T47D (cell line): ENCODE results near the gene POLE.
"Not testable (repeated sequence)": the region's sequence is repeated elsewhere in the genome, so short reads cannot be mapped to it uniquely, and the experiment has no call there.

Source experiments
- DNase-seq, 2 experiments: peaks; one replicate each; pipeline versions ENCODE4 v3.0.0 to v3.0.0-alpha.2; 2011 to 2012; ENCODE audit warnings: low read depth in 1 of 2, low spot score in 1 of 2
- JUND ChIP-seq: IDR thresholded peaks from 2 replicates; pipeline ENCODE4 v1.6.1; 2012; ENCODE audit warnings: low read depth
- in situ Hi-C: cut with HindIII; loops from 2 replicates; pipeline ENCODE4 v1.10.0; 2016; ENCODE audit warnings: low sequenced_read_pairs, low pct_unique_long_range_greater_than_20kb

Gene POLE

DNA sequence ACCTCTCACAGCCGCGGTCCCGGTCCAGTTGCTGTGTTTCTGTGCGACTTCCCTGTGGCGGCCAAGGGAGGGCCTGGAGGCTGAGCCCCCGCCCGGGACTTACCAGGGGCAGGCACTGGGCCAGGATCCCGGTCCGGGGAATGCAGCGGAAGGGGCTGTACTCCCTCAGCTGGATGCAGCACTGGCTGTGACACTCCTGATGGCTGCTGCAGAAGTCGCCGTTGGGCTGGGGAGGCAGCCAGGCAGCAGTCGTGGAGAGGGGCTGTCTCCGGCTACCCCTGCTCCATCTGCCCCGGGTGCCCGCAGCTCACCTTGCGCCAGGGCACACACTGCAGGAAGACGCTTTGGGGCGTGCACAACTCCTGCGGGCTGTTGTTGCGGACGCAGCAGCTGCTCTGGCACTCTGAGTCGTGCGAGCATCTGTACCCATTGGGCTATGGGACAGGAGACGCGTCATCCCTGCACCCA lies 83.0 kb downstream of the POLE start:
- no peak for DNase-seq
- no peak for TF ChIP-seq JUND
- in situ Hi-C loops: no loop called here

GRCh38 chr12:132603240-132604150 lies 83.6 kb downstream of the POLE start:
- DNase-seq: no peak
- in situ Hi-C loops: no loop called here
- TF ChIP-seq JUND: no peak

GRCh38 chr12:132602572-132603239 lies 84.4 kb downstream of the POLE start:
- no peak for TF ChIP-seq JUND
- in situ Hi-C loops: no loop called here
- DNase-seq: no peak

DNA sequence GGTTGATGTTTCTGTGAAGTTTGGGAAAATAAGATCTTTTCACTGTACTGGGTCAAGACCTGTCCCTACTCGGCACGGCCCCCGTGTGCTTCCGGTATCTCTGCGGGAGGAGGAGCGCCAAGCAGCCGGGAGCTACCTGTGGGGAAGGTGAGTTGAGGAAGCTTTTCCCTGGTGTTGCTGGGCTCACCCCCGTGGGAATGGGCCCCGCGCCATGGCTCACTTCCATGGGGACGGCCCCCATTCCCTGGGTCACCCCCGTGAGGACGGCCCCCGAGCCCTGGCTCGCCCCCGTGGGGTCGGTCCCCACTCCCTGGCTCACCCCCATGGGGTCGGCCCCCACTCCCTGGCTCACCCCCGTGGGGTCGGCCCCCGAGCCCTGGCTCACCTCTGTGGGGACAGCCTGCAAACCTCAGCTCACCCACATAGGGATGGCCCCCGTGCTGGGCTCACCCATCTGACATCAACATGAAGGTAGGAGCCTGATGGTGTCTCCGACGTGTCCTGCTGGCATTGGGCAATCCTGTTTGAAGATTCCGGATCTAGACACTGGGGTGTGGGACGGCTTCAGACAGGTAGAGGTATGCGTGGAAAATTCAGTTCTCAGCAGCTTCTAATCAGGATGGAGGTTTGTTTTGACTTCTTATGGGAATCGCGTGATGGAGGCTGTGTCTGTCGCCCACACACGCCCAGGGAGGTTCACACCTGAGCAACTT lies 85.8 kb downstream of the POLE start:
- in situ Hi-C loops: no loop called here
- TF ChIP-seq JUND: no peak

GRCh38 chr12:132600048-132601032 lies 86.8 kb downstream of the POLE start:
- no peak for TF ChIP-seq JUND
- in situ Hi-C loops: no loop called here
- peak; percentile 85 to 91 for DNase-seq

More for the DNA sequence above, 85.8 kb downstream of the POLE start:
- DNase-seq: no peak

- DNase-seq, in situ Hi-C loops: not testable (repeated sequence)
Observed at GRCh38 chr12:132599502-132599901, 87.6 kb downstream of the POLE start.

DNA sequence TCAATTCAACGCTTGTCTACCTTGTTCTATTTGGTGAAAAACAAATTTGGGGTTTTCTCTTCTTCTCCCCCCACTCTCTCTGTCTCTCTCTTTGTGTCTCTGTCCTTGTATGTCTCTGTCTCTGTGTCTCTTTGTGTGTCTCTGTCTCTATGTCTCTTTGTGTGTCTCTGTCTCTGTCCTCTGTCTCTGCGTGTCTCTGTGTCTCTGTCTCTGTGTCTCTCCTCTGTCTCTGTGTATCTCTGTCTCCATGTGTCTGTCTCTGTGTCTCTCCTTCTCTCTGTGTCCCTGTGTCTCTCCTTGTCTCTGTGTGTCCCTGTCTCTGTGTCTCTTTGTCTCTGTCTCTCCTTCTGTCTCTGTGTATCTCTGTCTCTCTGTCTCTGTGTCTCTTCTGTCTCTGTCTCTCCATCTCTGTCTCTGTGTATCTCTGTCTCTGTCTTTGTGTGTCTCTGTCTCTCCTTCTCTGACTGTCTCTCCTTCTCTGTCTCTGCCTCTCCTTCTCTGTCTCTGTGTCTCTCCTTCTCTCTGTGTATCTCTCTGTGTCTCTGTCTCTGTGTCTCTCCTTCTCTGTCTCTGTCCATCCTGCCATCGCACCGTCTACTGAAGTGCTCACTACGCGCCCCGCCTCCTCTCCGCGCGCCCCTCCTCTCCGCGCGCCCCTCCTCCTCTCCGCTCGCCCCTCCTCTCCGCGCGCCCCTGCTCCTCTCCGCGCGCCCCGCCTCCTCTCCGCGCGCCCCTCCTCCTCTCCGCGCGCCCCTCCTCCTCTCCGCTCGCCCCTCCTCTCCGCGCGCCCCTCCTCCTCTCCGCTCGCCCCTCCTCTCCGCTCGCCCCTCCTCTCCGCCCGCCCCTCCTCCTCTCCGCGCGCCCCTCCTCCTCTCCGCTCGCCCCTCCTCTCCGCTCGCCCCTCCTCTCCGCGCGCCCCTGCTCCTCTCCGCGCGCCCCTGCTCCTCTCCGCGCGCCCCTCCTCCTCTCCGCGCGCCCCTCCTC lies 89.5 kb downstream of the POLE start:
- DNase-seq: peak in 1 of 2 experiments; percentile 56
- in situ Hi-C loops: no loop called here
- TF ChIP-seq JUND: no peak

GRCh38 chr12:132596016-132596415 lies 91.1 kb downstream of the POLE start:
- TF ChIP-seq JUND: no peak
- in situ Hi-C loops: no loop called here
- DNase-seq: no peak

GRCh38 chr12:132595183-132595582 lies 92.0 kb downstream of the POLE start:
- TF ChIP-seq JUND: no peak
- DNase-seq: no peak

DNA sequence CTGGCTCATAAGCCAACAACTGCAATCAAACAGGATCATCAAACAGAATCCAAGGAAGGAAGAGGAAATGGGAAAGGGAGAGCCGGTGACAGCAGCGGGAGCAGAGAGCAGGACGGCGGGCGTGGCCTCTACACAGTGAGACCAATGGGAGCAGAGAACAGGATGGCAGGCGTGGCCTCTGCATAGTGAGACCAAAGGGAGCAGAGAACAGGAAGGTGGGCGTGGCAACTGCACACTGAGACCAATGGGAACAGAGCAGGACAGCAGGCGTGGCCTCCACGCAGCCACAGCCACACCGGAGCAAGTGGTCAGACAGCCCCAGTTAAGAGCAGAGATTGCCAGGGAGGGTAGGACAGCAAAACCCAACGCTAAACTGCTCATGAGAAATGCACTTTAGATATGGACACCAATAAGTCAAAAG lies 93.2 kb downstream of the POLE start:
- in situ Hi-C loops: no loop called here
- TF ChIP-seq JUND: no peak
- peak; percentile 100 for DNase-seq

More at GRCh38 chr12:132595183-132595582, 92.0 kb downstream of the POLE start:
- in situ Hi-C loops: no loop called here

DNA sequence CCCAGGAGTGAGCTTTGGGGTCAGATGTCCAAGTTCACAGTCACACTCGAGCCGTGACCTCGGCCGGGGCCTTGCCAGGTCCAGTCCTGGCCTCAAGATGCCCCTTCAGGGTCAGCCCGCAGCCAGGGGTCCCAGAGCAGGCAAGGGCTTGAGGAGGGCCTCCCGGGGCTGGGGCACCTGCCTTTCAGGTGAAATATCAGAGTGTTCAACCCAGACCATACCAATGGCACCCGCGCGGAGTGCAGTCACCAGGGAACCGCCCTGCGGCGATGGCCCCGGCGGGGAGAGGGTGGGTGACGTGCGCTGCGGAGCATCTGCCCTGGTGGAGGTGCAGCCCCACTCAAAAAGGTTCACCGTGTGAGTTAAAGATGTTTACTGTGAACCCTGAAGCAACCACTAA lies 93.6 kb downstream of the POLE start:
- no peak for TF ChIP-seq JUND
- in situ Hi-C loops: no loop called here
- DNase-seq: no peak
